ENCODE results near the gene CCR3.

- no peak for TF ChIP-seq CTCF (IDR thresholded peaks at IDR 0.05)
- TF ChIP-seq POLR2A (IDR thresholded peaks at IDR 0.05): no peak
- TF ChIP-seq POLR2AphosphoS5 (IDR thresholded peaks at IDR 0.05): no peak
These were observed 5.8 kb upstream of the CCR3 start for GRCh38 chr3:46236294-46237054.

Data from gastroesophageal sphincter (tissue), 3 donors.